ENCODE results near the gene OSBP2.

DNA sequence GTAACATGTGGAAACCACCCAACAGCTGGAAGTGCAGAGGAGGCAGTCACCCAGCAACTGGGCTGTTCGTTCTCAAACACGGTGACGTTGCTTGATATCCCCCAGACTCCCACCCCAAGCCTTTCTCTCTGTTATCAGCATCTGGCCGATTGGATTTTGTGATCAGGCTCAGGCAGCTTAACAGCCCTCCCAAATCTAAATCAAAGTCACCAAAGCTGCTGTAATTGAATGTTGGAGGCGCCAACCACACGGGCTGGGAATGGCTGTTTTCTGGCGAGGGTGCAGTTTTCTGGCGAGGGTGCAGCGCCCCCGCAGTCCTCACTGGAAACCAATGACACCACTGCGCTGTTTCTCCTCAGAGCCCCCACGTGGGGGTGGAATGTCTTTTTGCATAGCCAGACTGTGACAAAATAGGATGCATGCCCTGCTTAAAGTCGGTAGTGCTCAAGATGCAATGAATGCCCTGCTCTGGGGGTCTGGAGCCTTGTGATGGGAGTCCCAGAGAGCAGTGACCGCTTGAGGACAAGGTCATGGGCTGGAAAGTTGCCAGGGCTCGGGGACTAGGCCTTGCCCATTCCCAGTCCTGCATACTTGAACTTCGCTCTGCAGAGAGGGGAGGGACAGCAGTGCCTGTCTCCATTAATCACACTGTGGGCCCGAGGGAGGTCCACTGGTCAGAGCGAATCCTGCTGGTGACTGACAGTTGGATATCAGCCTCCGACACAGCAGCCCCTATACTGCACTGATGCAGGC is 168.6 kb downstream of the OSBP2 start:
- TF ChIP-seq CTCF (conservative IDR thresholded peaks at IDR 0.05; ENCODE audit: low read depth, low read length) (no peak), EZH2 (IDR thresholded peaks at IDR 0.05; ENCODE audit: low read length, unreplicated experiment) (no peak), EZH2phosphoT487 (IDR thresholded peaks at IDR 0.05; ENCODE audit: borderline replicate concordance, low read length) (no peak)

All from PC-3 (cell line).